Skin of body (tissue), 2 donors: ENCODE results near the gene MAU2. TPM values are rescaled to one million over a fixed set of nuclear protein-coding genes. Genes with fewer than 3 reads are reported as not detected.

Experiments used
- DNase-seq: peaks from one replicate; lab custom pipeline; 2025; lab: John Stamatoyannopoulos, UW
- total RNA-seq: library from RNA; depleted of rRNA; stranded (reverse); fragments of >200 nt; gene quantifications from one replicate; pipeline ENCODE4 v1.2.3, GENCODE V29; 2014

The MAU2 gene
- total RNA-seq, 1 donor from 2014 or later: 39.3 TPM

DNA sequence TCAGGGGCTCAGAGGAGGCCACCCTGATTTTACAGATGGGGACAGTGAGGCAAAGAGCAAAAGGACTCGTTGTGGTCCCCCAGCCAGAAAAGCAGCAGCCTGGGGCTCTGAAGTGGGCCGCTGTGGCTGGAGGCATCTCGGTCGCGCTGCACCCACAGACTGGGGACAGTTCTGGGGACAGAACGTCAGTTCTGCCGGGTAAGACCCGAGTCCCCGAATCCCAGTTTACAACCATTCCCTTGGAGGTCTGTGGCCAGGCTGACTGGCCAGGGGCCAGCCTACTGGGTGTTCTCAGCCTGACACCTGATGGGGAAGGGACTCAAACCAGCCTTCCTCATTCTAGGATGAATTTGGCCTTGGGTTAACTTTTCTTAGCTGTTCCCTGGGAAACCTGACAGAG, 14.4 kb upstream of the MAU2 start:
- DNase-seq: no peak

DNA sequence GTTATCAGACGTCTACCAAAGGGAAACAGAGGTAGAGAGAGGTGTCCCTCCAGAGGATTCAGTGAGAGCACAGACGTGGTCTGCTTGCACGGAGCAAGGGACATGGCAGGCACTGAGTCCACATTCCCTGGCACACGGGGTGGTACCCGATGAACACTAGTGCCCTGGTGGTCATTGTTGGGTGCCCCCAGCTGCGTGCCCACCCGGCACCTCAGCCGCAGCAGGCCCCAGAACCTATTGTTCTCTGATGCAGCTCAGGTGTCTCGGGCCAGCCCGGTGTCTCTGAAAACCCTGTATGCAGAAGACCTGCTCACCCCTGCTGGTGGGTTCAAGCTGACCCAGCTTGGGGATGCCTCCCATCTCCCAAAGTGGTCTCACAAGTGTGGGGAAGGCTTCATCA, 12.3 kb upstream of the MAU2 start:
- DNase-seq: no peak

DNA sequence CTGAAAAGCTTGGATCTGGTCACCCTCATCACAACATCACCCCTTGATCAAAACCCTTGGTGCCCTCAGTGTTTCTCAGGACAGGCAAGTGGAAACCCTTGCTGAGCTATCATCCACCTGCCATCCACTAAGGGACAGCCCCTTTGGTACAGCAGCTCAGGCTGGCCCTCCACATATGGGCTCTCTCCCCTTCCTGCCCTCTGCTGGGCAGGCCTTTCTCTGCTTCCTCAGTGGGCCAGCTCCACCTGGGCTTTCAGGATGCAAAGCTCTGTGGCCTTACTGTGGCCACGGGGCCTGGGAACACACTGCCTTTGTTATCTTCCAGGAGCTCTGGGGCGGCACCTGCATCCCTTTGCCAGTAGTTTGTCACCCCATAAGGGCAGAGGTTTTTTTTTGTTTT, 5.2 kb upstream of the MAU2 start:
- DNase-seq: no peak

DNA sequence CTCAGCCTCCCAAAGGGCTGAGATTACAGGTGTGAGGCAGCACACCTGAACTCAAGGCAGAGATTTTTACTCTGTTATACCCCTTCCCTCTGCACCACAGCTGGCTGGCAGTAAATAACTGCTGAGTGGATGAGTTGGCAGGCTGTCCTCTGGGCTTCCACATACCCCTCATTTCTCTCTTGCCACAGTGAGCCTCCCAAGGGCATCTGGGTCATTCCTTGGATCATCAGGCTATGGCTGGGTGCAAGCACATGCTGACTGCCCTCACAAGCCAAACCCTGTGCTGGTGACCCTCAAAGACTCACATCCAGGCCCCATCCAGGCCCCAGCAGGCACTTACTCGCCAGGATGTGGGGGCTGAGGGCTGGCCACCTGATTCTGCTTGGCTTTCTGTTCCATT, 4.5 kb upstream of the MAU2 start:
- no peak for DNase-seq

DNA sequence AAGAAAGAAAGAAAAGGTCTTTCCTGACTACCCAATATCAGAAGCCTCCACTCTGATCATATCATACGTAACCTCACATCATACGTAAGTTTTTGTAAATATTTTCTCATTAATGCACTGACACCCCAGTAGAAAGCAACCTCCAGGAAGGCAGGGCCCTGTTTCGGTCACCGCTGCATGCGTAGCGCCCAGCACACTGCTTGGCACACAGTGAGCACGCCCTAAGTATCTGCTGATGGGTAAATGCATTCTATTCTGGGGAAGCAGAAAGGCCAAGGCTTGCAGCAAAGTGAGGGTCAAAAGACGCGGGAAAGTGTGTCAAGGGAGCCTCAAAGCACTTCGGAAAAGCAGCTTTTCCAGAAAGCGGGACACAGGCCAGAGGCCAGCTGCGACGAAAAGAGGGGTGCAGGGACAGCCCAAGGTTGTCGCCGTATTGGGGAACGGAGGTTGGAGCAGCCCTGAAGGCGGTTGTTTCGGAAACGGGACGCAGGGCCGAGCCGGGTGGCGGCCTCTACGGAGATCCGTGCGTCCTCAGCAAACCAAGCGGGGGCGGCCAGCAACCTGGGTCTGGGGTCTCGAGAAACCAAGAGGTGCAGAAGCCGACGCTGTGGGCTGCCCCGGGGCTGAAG, 783 bp upstream of the MAU2 start:
- DNase-seq: no peak

DNA sequence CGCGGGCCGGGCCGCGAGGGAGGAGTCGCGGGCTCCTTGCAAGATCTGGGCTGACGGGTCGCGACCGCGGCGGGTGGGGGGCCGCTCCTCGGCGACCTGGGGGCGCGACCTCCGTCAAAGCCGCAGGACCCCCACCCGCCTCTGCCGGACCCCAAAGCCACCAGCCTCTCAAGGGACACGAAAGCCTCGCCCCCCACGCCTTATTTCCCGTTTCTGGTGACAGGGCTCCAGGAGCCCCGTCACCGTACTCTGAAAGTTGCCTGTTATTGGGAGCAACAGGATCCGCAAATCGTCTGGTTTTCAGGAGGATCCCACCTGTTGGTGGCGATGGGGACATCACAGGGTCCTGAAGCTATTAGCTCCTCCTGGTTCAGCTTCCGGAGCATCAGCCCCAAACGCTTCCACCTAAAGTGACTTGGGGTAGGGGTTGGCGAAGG, 530 bp downstream of the MAU2 start:
- no peak for DNase-seq

DNA sequence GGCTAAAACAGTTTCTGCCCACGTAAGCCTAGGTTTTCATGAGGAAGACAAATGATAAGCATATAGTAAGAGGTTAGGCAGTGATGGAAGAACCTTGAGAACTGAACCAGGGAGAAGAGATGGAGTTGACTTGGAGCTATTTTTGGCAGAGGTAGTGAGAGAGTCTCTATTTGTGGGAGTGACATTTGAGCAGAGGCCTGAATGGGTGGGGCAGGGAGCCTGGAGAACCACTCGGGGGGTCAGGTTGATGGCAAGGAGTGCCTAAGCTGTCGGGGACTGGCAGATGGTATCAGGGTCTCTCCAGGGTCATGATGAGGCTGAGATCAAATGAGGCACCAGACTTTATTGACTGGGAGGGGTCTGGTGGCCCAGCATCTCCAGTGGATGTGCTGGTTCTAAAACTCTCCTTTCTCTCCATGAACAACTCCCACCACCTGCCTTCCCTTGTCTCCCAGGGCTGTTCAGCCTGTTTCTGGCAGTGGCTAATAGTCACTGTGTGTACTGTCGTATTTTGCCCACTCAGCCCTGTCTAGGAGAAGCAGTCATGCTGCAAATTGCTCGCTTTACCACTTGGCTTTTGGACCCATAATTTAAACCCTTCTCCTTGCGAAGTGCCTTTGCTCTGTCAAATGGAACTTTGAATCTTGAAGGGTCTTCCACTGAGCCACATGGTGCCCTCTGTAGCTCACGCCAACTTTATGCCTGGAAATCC, 3.6 kb downstream of the MAU2 start:
- DNase-seq: no peak

DNA sequence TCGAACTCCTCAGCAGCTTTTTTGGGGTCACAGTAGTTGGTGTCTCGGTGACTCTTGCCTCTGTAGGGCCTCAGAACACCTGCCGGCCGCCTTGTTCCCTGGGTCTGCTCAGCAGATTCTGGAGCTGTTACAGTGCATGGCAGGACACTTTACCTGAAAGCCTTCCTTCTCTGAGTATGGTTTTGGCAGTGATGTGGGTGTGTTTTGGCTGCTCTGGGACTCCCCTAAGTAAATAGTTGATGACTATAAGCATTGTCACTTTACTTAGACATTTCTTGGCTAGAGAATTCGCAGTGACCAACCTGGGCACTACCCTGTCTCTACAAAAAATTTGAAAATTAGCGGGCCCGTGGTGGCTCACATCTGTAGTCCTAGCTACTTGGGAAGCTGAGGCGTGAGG, 7.0 kb downstream of the MAU2 start:
- DNase-seq: no peak

DNA sequence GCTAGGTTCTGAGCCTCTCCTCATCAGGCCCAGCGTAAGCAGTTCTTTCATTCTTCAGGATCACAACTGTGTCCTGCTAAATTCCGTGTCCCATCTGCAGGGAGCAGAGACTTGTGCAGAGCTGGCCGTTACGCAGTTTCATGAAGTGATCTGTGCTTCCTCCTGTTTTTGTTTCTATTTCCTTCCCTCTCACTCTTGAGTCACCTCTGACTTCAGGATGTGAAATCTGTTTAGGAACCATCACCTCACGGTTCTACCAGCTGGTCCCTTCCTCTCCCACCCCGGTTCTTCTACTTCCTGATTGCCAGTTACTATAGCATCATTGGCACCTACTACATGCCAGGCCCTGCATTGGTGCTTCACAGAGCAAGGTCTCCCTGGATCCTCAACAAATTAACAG, 8.5 kb downstream of the MAU2 start:
- DNase-seq: no peak

DNA sequence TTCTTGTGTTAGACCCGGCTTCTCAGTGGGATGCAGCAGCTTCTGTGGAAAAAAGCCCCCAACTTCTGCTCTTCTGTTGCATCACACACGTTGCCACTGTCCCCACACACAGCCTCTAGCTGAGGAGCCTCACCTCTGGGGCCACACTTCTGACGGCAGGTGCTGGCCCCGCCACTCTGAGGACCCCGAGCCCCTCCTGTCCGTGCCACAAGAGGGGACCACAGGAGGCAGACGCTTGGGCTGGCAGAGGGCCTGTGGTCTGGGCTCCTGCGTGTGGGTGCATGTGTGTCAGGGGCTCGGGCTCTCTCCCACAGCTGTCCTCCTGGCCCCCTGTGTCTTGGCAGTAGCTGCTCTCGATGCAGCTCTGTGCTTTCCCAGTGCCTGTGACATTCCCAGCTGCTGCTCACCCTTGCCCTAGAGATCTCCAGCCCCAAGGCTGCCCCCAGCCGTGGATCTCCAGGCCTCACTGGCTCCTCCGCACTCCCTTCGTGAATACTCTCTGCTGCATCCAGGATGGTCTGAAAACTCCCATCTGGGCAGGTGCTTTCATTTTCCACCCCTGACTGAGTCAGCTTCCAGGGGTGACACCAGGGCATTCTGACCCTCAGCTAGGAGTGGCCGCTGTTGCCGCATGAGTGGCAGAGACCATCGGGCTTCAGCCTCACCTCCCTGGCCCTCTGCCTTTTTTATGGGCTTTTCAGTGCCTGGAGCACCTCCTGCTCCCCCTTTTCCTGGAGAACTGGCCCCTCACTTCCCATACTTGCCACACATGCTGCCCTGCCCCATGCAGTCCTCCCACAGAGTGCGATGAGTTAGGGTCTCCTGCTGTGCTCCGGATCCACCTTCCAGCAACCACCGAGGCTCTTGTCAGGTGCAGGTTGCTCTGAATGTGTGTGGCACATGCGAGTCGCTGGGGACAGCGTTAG, 13.7 kb downstream of the MAU2 start:
- no peak for DNase-seq

DNA sequence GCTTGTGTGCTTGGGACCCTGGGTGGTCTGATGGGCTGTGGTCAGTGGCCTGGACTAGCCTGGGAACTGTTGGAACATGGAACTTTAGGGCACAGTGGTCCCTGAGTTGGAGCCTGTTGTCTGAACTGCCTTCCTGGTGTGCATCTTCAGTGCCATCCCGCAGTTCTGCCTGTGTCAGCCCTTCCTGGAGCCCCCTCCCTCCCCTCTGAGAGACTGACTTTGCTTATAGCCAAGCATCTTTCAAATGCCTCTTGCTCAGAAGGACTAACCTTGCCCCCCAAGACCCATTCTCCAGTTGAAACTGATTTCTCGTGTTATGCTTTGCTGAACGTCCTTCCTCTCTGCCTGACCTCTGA, 14.3 kb downstream of the MAU2 start:
- DNase-seq: no peak

DNA sequence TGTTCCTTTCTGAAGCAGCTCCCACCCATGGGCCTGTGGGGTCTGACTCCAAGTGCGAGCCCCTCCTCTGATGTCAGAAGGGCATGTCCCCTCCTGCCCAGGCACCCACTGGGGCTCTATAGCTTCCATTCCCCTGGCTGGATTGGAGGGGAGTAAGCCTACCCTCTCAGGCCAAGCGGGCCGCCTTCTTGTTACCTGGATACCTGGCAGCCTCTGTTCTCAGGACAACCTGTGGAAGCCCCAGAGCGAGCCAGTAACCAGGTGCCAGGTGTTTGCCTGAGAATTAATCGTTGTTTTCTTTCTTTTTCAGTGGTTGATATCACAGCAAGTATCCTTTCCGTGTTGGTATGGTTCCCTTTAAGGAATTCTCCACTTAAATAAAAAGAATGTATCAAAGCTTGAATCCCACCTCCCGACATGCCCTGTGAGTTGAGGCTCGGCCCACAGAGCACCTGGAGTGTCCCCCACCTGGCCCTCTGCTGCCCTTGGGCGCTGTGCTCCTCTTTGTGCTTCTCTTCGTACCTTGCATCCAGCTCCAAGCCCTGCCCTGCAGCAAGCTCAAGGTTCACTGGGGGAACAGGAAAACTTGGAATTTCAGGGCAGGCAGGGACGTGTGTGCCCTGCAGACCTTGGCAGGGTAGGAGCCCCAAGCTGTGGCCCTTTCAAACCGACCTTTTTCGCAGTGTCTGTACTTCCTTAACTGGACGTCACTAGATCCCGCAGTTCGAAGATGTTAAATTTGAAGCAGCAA, 15.0 kb downstream of the MAU2 start:
- no peak for DNase-seq

DNA sequence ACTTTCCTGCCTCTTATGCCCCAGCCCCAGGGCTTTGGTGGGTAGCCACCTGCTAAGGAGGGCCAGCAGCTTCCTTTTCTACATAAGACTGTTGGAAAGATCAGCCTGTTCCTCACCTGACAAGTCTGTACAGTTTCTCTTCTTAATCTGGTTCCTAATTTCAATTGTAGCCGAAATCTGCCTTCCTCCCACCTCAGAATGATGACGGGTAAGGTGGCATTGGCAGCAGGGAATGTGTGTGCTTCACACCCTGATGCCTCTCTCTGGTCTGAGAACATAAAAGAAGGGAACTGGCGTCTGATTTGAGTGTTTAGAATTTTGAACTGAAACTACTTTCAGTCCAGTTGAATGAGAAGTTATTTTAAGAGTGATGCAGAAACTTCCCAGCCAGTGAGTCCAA, 16.0 kb downstream of the MAU2 start:
- DNase-seq: no peak

DNA sequence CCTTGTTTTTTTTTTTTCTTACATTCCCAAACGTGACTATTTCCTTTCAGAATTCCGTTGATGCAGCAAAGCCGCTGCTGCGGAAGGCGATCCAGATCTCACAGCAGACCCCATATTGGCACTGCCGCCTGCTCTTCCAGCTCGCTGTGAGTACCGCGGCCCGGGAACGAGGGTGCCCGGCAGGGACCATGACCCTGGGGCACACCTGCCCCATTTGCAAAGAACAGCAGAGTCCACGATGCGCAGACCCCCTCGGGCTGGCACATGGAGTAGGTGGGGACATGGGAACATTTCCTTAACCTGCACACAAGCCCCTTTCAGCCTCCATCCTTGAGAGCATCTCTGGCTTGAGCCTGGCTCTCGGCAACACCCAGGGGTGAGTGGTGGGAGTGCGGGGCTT, 16.5 kb downstream of the MAU2 start:
- no peak for DNase-seq

DNA sequence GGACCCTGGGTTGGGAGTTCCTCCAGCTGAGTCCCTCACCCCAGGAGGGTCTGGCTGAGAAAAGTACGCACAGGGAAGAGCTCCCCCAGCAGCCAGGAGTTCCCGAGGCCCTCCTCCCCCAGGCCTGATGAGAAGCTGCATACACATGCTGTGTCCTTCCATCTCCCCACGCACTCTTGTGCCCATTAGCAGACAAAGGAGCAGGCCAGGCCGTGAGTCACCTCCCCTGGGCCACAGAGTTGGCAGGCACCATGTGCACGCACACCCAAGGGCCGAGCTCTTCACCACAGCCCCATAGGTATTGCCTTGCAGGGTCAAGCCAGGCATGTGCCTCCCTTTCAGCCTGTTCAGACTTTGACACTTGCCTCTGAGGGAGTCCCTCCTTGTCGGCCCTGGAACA, 17.5 kb downstream of the MAU2 start:
- DNase-seq: no peak

DNA sequence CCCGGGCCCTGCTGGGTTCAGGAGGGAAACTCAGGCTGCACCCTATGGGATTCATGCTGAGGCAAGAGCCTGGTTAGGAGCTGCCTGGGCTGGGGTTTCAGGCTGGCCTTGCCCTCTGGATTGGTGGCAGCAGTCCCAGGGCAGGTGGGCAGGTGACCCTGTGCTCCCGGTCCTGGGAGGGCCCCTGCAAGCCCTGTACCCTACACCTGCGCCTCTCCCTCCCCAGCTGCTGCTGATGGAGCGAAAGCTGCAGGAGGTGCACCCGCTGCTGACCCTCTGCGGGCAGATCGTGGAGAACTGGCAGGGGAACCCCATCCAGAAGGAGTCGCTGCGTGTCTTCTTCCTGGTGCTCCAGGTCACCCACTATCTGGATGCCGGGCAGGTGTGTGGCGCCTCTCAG, 20.4 kb downstream of the MAU2 start:
- no peak for DNase-seq

DNA sequence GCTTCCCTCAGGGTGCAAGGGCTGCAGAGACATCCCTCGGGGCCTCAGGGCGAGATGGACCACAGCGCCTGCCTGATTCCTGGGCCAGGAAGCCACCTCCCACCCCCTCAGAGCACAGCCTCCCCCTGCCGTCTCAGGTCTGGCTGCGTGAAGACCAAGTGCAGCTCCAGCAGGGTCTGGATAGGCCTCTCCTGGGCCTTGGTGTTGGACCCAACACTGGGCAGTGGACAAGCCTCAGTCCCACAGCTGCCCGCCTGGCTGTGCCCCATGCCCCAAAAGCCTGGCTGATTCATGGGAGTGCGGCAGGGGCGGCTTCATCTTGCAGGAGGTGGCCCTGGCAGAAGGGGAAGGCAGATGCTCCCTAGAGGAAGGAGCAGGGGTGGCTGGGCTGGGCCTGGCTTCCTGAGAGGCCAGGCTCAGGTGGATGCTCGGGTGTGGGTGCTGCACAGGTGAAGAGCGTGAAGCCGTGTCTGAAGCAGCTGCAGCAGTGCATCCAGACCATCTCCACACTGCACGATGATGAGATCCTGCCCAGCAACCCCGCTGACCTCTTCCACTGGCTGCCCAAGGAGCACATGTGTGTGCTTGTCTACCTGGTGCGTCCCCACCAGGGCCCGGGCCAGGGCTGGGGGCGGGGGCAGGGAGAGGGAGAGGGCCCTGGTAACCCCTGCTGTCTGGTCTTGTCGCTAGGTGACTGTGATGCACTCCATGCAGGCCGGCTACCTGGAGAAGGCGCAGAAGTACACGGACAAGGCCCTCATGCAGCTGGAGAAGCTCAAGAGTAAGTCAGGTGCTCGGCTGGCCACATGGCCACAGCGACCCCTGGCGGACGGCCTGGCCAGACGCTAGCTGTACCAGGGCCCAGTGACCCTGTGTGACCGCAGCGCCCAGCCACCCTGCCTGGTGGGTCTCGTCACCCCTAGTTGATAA, 21.7 kb downstream of the MAU2 start:
- no peak for DNase-seq

DNA sequence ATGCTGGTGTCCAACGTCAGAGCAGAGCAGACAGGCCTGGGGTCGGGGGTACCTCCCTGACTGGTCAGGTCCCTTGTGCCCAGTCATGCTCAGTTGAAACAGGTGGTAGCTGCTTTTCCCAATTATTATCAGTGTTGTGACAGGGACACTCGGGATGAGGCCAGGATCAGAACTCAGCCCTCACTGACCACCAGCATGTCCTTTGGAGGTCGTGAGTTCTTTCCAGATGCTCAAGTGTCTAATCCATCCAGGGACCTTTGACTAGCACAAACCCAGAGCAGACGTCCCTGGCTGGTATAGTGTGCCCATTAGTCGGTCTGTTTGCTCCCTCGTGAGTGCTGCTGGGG, 22.4 kb downstream of the MAU2 start:
- no peak for DNase-seq

DNA sequence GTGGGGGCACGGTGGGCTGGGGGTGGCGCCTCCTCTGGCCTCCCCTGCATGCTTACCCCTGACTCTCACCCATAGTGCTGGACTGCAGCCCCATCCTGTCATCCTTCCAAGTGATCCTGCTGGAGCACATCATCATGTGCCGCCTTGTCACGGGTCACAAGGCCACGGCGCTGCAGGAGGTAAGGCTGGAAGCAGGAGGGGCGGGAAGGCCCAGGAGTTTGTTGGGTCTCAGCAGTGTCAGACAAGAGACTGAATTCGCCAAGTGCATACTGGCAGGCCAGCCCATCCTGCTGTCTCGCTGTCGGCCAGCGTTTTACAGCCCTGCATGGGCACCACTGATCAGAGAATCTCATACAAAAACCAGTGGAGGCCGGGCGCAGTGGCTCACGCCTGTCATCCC, 23.1 kb downstream of the MAU2 start:
- no peak for DNase-seq

DNA sequence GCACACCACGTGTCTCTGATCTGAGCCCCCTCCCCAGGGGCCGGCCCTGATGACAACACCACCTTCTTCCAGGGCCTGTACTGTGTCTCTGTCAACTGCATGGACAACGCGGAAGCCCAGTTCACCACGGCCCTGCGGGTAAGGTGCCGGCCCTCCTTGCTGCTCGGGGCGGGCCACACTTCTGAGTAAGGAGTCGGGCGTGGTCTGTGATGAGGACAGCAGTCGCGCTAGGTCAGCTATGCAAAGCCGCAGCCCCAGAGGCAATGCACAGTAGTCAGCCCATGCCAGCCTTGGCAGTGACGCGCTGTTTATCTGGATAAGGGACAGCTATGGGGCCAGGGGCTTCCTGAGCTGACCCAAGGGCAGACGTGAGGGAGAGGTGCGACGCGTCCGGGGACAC, 24.6 kb downstream of the MAU2 start:
- DNase-seq: no peak

DNA sequence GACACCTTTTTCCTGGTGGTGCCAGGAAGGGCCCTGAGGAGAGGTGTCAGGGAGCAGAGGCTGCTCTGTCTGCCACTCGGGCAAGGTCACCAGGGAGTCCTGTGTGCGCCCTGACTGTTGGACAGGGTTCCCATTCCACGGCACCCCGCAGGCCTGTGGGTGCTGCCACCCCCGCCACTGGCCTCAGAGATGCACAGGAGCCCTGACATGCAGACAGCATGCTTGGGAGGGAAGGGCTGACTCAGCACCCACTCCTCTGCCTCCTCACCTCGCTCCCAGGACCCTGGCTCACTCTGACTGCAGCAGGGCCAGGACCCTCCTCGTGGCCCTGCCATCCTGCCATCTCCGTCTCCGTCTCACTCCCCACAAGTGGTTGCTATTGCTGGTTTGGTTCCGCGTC, 25.3 kb downstream of the MAU2 start:
- no peak for DNase-seq
